ENCODE data around the gene FOLR1.

DNA sequence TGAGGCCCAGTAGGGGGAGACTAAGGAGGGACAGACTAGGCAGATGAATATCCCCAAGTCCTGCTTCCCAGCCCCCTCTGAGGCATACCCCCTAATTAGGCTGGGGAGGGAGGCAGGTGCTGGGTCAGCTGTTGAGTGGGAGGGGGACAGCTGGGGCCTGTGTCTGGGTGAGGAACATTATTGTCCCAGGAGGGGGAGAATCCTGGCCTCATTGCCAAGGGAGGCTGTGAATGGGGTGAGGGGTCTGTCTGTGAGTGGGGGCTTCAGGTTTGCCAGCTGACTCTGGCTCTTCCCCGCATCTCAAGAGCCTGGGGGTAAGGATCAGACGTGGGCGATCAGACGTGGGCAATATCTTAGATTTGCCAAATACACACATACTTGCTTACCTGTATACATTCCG, 34.8 kb downstream of the FOLR1 start:
- TF ChIP-seq, protein P1, sequence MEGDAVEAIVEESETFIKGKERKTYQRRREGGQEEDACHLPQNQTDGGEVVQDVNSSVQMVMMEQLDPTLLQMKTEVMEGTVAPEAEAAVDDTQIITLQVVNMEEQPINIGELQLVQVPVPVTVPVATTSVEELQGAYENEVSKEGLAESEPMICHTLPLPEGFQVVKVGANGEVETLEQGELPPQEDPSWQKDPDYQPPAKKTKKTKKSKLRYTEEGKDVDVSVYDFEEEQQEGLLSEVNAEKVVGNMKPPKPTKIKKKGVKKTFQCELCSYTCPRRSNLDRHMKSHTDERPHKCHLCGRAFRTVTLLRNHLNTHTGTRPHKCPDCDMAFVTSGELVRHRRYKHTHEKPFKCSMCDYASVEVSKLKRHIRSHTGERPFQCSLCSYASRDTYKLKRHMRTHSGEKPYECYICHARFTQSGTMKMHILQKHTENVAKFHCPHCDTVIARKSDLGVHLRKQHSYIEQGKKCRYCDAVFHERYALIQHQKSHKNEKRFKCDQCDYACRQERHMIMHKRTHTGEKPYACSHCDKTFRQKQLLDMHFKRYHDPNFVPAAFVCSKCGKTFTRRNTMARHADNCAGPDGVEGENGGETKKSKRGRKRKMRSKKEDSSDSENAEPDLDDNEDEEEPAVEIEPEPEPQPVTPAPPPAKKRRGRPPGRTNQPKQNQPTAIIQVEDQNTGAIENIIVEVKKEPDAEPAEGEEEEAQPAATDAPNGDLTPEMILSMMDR (IDR thresholded peaks at IDR 0.05; ENCODE audit: low read length), result no peak
- TF ChIP-seq EZH2 (optimal IDR thresholded peaks at IDR 0.05; ENCODE audit: low read depth, low read length) (no peak), EZH2phosphoT487 (IDR thresholded peaks at IDR 0.05; ENCODE audit: low read length) (no peak)

All from MM.1S (cell line).